GM21515 (cell line): ENCODE data around the gene PLIN1.

ENCODE experiments used
- ATAC-seq: cut with Tn5 transposase; IDR thresholded peaks from one replicate; pipeline ENCODE4 v1.9.1; 2021; ENCODE audit not compliant: unreplicated experiment

PLIN1 gene

GRCh38 chr15:89628806-89629715, 50.1 kb downstream of the PLIN1 start:
- ATAC-seq = no peak

- ATAC-seq = no peak
These were observed 50.9 kb downstream of the PLIN1 start for GRCh38 chr15:89628301-89628700.

GRCh38 chr15:89627256-89627970, 51.8 kb downstream of the PLIN1 start:
- no peak for ATAC-seq

GRCh38 chr15:89625716-89626115, 53.5 kb downstream of the PLIN1 start:
- ATAC-seq = no peak

- no peak for ATAC-seq
These were observed 56.0 kb downstream of the PLIN1 start for GRCh38 chr15:89623165-89623564.

- ATAC-seq = no peak
These were observed 57.6 kb downstream of the PLIN1 start for GRCh38 chr15:89621547-89621946.

- ATAC-seq = no peak
These were observed 62.9 kb downstream of the PLIN1 start for GRCh38 chr15:89616228-89616627.

- no peak for ATAC-seq
These were observed 64.0 kb downstream of the PLIN1 start for GRCh38 chr15:89615135-89615534.
